Ectodermal cell (in vitro differentiated cells): ENCODE measurements around the gene KNCN.
A peak's percentile ranks its signal among the peaks of the same experiment; 100 is the strongest.

Experiments
- H3K27ac ChIP-seq: 2 replicates; pipeline ENCODE4 v1.7.0; 2013; ENCODE audit warnings: mild to moderate bottlenecking, low read depth, low read length; ENCODE audit not compliant: insufficient read depth, poor library complexity, severe bottlenecking
- H3K27me3 ChIP-seq: 2 replicates; pipeline ENCODE4 v1.7.0; 2013; ENCODE audit warnings: mild to moderate bottlenecking, low read length; ENCODE audit not compliant: insufficient read depth, control insufficient read depth, poor library complexity, severe bottlenecking
- H3K36me3 ChIP-seq: one replicate; pipeline ENCODE4 v1.7.0; 2013; ENCODE audit warnings: low read length; ENCODE audit not compliant: control insufficient read depth, insufficient read depth
- H3K4me1 ChIP-seq: one replicate; pipeline ENCODE4 v1.7.0; 2013; ENCODE audit warnings: low read length; ENCODE audit not compliant: control insufficient read depth, insufficient read depth
- H3K4me3 ChIP-seq: 2 replicates; pipeline ENCODE4 v1.7.0; 2013; ENCODE audit warnings: low read depth, low read length, control low read depth; ENCODE audit not compliant: insufficient read depth
- H3K9me3 ChIP-seq: 2 replicates; pipeline ENCODE4 v1.7.0; 2013; ENCODE audit warnings: mild to moderate bottlenecking, low read length, moderate library complexity; ENCODE audit not compliant: control insufficient read depth
- WGBS, 2 experiments: methylation state at CpG; one replicate each; pipeline ENCODE4 v1.1.7; 2013; ENCODE audit warnings: missing lambda C conversion rate in 2 of 2; 5-methylcytosine and 5-hydroxymethylcytosine counted together

The KNCN gene

DNA sequence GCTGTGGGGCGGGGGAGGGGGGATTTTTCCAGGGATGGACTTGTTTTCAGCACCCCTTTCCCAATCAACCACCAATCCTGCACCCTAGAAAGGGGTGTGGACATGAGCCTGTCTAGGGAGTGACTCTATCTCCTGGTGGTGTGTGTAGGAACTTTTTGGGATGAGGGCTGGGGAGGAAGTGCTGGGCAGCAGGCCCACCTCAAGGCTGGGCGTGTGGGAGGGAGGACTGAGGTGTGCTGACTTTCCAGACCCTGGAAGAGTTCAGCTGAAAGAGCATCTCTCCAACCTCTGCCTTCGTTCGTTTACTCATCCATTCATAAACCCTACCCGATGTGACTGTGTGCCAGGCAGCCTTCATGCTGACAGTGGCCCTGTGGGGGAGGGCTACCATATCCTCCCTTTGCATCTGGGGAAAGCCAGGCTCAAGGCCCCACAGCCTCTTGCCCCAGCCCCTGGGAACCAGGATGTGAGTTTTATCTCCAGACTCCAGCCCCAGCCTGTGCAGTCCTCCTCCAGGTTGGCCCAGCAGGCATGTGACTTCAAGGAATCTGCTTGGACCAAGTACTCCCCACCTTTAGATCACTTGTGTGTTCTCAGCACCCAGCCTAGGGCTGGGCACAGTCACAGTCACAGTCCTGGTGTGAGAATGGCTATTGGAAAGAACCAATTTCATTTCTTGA, 6.7 kb downstream of the KNCN start:
- WGBS, 2 experiments = 60 to 61% methylated on average over 4 to 5 of the region's 5 CpGs
- no peaks in the 10 kb centered on the region for H3K9me3 ChIP-seq
- peaks cover 6% of the 10 kb centered on the region for H3K4me1 ChIP-seq
- no peak overlapping the region for H3K27ac ChIP-seq
- H3K4me3 ChIP-seq = no peak overlapping the region
- H3K27me3 ChIP-seq = peaks cover 73% of the 10 kb centered on the region
- no peaks in the 10 kb centered on the region for H3K36me3 ChIP-seq

- Histone ChIP-seq H3K9me3 (no peaks in the 10 kb centered on the region), H3K4me3 (peak overlapping the region; percentile 11), H3K4me1 (peaks cover 3% of the 10 kb centered on the region), H3K27me3 (peaks cover 73% of the 10 kb centered on the region), H3K36me3 (no peaks in the 10 kb centered on the region), H3K27ac (no peak overlapping the region)
- 4% methylated on average over 57 to 58 of the region's 58 CpGs for WGBS, 2 experiments
Measured at GRCh38 chr1:46543761-46544560, 7.5 kb downstream of the KNCN start.

- 39 to 47% methylated on average over 5 to 7 of the region's 7 CpGs for WGBS, 2 experiments
- Histone ChIP-seq H3K27me3 (peaks cover 73% of the 10 kb centered on the region), H3K4me1 (peaks cover 3% of the 10 kb centered on the region), H3K27ac (no peak overlapping the region), H3K4me3 (peak overlapping the region; percentile 11), H3K36me3 (no peaks in the 10 kb centered on the region), H3K9me3 (no peaks in the 10 kb centered on the region)
Measured at GRCh38 chr1:46543382-46543760, 8.1 kb downstream of the KNCN start.

DNA sequence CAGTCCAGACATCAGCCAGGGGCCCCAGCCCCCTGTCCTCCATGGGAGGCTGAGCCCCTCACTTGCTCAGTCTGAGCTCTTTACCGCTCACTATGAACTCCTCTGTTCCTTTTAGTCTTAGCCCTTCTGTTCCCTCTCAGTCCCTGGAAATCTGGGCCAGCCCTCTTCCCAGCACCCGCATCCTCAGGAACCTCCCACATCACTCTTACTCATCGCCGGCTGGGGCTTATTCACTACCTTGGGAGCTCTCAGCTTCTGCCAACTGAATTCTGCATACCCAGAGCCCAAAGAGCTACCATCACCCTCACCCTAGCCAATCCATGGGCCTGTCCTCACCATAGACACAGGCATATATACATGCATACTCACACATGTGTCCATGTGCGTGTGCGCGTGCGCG, 11.5 kb downstream of the KNCN start:
- H3K36me3 ChIP-seq = no peaks in the 10 kb centered on the region
- no peaks in the 10 kb centered on the region for H3K9me3 ChIP-seq
- WGBS, 2 experiments = 61 to 62% methylated on average over 9 of the region's 9 CpGs
- peaks cover 66% of the 10 kb centered on the region for H3K27me3 ChIP-seq
- peaks cover 3% of the 10 kb centered on the region for H3K4me1 ChIP-seq
- H3K27ac ChIP-seq = no peak overlapping the region
- H3K4me3 ChIP-seq = no peak overlapping the region

GRCh38 chr1:46538147-46538546, 13.3 kb downstream of the KNCN start:
- H3K4me1 ChIP-seq = no peaks in the 10 kb centered on the region
- no peaks in the 10 kb centered on the region for H3K36me3 ChIP-seq
- no peak overlapping the region for H3K27ac ChIP-seq
- 67 to 72% methylated on average over 2 of the region's 2 CpGs for WGBS, 2 experiments
- peaks cover 66% of the 10 kb centered on the region for H3K27me3 ChIP-seq
- H3K9me3 ChIP-seq = no peaks in the 10 kb centered on the region
- H3K4me3 ChIP-seq = no peak overlapping the region

DNA sequence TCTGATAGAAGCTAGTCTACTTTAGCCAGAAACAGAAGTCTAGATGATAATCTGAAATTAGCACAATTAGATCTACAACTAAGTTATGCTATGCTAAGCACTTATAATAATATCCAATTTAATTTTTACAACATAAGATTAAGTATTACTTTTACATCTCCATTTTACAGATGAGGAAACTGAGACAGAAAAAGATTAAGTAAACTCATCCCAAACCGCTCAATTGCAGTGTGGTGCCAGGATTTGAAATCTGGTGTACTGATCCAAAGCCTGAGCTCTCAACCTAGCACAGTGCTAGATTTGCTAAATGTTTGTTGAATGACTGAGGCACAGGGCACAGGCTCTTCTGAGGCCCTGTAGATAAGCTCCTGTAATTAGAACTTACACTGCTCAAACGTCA, 13.8 kb downstream of the KNCN start:
- Histone ChIP-seq H3K27me3 (peaks cover 66% of the 10 kb centered on the region), H3K36me3 (no peaks in the 10 kb centered on the region), H3K27ac (no peak overlapping the region), H3K4me1 (no peaks in the 10 kb centered on the region), H3K9me3 (no peaks in the 10 kb centered on the region), H3K4me3 (no peak overlapping the region)
- 82 to 89% methylated on average over 2 of the region's 2 CpGs for WGBS, 2 experiments

GRCh38 chr1:46536527-46536926, 14.9 kb downstream of the KNCN start:
- Histone ChIP-seq H3K27ac (no peak overlapping the region), H3K4me1 (no peaks in the 10 kb centered on the region), H3K36me3 (no peaks in the 10 kb centered on the region), H3K4me3 (no peak overlapping the region), H3K27me3 (peaks cover 66% of the 10 kb centered on the region), H3K9me3 (no peaks in the 10 kb centered on the region)
- 71 to 94% methylated on average over 1 of the region's 1 CpG for WGBS, 2 experiments

- WGBS, 2 experiments = 79 to 86% methylated on average over 2 of the region's 2 CpGs
- H3K9me3 ChIP-seq = no peaks in the 10 kb centered on the region
- H3K36me3 ChIP-seq = no peaks in the 10 kb centered on the region
- H3K4me1 ChIP-seq = no peaks in the 10 kb centered on the region
- H3K27me3 ChIP-seq = peaks cover 66% of the 10 kb centered on the region
- no peak overlapping the region for H3K4me3 ChIP-seq
- no peak overlapping the region for H3K27ac ChIP-seq
Measured at GRCh38 chr1:46535063-46535462, 16.4 kb downstream of the KNCN start.

- H3K4me3 ChIP-seq = peak overlapping the region; percentile 17
- no peak overlapping the region for H3K27ac ChIP-seq
- 7% methylated on average over 71 of the region's 71 CpGs for WGBS, 2 experiments
- H3K27me3 ChIP-seq = peaks cover 82% of the 10 kb centered on the region
- H3K36me3 ChIP-seq = no peaks in the 10 kb centered on the region
- peaks cover 3% of the 10 kb centered on the region for H3K4me1 ChIP-seq
- no peaks in the 10 kb centered on the region for H3K9me3 ChIP-seq
Measured at GRCh38 chr1:46533179-46533864, 18.1 kb downstream of the KNCN start.

DNA sequence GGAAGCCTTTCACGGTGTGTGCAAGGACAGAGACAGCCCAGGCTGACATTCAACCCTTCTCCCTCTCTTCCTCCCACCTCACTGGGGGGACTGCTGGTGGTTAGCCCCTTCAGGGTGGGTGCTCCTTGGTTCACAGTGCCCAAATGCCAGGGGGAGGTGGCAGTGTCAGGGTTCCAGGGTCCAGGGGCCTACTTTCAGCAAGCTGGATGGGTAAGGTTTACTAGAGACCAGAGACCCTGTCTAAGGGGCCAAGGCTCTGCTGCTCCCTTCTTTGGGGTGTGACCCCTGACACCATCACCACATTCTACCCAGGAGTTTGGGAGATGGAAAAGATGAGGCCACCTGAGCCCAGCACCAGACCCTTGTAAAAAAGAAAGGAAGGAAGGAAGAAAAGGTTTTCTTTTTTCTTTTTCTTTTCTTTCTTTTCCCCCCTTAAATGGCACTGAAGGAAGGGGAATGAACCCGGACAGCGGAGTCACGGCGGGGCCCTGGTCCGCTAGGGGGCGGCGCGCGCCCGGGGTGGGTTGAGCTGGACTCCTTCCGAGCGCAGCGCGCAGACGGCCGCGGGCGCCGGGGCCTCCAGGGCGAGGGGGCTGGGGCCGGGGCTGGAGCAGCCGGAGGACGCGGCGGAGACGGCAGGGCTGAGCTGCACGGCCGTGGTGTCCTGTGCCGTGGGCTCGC, 18.8 kb downstream of the KNCN start:
- no peaks in the 10 kb centered on the region for H3K36me3 ChIP-seq
- no peak overlapping the region for H3K27ac ChIP-seq
- H3K9me3 ChIP-seq = no peaks in the 10 kb centered on the region
- no peak overlapping the region for H3K4me3 ChIP-seq
- H3K4me1 ChIP-seq = peaks cover 10% of the 10 kb centered on the region
- H3K27me3 ChIP-seq = peaks cover 88% of the 10 kb centered on the region
- 1% methylated on average over 31 of the region's 31 CpGs for WGBS, 2 experiments
